KMS-11 (cell line): ENCODE measurements around the gene DPP10.

Source experiments
- H2AFZ ChIP-seq: fragments of 200-600 bp; sonication (generic); 2 replicates; pipeline ENCODE4 v1.6.1; 2016; ENCODE audit warnings: antibody characterized with exemption, mixed run types, low read depth
- H3K27ac ChIP-seq: fragments of 200-600 bp; sonication (generic); 2 replicates; pipeline ENCODE4 v1.6.1; 2016; ENCODE audit warnings: mild to moderate bottlenecking, mixed run types
- H3K27me3 ChIP-seq: fragments of 200-600 bp; sonication (generic); 2 replicates; pipeline ENCODE4 v1.6.1; 2017; ENCODE audit warnings: mild to moderate bottlenecking, low read depth, mixed run types, moderate library complexity; ENCODE audit not compliant: insufficient read depth
- H3K36me3 ChIP-seq: fragments of 200-600 bp; sonication (generic); 2 replicates; pipeline ENCODE4 v1.6.1; 2017; ENCODE audit warnings: mild to moderate bottlenecking, mixed run types; ENCODE audit not compliant: insufficient read depth
- H3K4me1 ChIP-seq: fragments of 200-600 bp; sonication (generic); 2 replicates; pipeline ENCODE4 v1.6.1; 2016; ENCODE audit warnings: mild to moderate bottlenecking, low read depth, mixed run types; ENCODE audit not compliant: poor library complexity, severe bottlenecking
- H3K4me2 ChIP-seq: fragments of 200-600 bp; sonication (generic); 2 replicates; pipeline ENCODE4 v1.7.0; 2016; ENCODE audit warnings: mild to moderate bottlenecking, mixed run types
- H3K4me3 ChIP-seq: fragments of 200-600 bp; sonication (generic); IDR thresholded peaks from 2 replicates; pipeline ENCODE4 v1.6.1; 2017; ENCODE audit warnings: low read depth, low read length, mixed read lengths; ENCODE audit not compliant: insufficient read depth
- H3K79me2 ChIP-seq: fragments of 200-600 bp; sonication (generic); 2 replicates; pipeline ENCODE4 v1.6.1; 2016; ENCODE audit warnings: low read depth, mixed run types; ENCODE audit not compliant: insufficient read depth
- H3K9ac ChIP-seq: fragments of 200-600 bp; sonication (generic); 2 replicates; pipeline ENCODE4 v1.6.1; 2016; ENCODE audit warnings: mild to moderate bottlenecking, mixed run types
- H4K20me1 ChIP-seq: fragments of 200-600 bp; sonication (generic); 2 replicates; pipeline ENCODE4 v1.6.1; 2016; ENCODE audit warnings: mild to moderate bottlenecking, mixed run types; ENCODE audit not compliant: insufficient read depth
- TF ChIP-seq, protein P1 (sequence below): fragments of 200-600 bp; sonication (generic); conservative IDR thresholded peaks from 2 replicates; pipeline ENCODE4 v1.6.1; 2017; ENCODE audit warnings: low read depth, mild to moderate bottlenecking, antibody characterized with exemption, low read length, moderate library complexity, mixed read lengths

Gene DPP10

DNA sequence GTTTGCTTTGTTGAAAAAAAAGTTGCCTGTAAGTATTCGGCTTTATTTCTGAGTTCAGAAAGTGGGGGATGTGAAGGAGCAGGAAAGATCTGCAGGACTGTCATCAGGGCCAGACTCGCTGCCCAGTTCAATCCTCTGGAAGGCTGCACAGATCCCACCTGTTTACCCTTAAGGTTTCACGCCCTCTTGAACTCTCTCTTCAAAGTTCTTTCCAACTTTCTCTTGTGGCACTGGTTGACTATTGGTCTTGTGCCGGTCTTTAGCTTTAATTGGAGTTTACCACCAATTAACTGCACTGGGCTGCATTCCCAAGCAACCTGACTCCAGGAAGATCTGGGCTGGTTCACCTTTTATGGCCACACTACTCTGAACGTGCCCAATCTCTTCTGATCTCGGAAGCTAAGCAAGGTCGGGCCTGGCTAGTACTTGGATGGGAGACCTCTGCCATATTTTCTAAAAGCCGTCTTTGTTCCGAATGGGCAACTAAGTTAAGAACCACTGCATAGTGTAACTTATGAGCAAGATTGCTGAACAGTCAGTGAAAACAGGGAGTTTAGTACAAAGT is 495.0 kb downstream of the DPP10 start:
- H3K27ac ChIP-seq, result no peak overlapping the region
- no peaks in the 10 kb centered on the region for H3K36me3 ChIP-seq
- H2AFZ ChIP-seq, result no peak overlapping the region

DNA sequence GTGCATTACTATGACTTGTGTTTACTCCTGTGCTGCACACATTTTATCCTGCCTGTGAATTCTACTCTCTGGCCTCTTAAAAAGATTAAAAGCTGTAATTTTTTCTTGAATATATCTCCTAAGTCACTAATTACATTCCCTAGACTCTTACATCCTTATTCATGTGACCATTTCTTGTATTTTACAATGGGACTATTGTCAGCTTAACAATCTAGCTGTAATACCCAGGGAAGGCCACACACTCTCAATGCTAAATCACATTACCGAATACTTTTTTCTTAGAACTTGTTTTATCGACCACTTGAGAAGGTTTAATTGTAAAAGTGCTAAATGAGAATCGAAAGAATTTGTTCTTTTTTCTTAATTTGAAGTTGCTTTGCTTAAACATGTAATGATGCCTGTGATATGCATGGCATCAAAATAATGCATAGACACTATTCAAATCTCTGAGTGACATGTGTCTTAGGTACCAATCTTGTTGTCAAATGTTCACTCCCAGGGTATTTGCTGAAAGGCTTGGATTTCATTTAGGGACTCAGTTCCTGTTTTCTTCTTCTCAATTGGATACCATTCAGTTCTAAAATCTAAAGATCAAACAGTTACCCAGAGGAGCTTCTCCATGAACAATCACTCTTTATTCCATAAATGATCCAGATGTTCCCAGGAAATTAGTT is 498.5 kb downstream of the DPP10 start:
- no peaks in the 10 kb centered on the region for H4K20me1 ChIP-seq
- TF ChIP-seq, protein P1, sequence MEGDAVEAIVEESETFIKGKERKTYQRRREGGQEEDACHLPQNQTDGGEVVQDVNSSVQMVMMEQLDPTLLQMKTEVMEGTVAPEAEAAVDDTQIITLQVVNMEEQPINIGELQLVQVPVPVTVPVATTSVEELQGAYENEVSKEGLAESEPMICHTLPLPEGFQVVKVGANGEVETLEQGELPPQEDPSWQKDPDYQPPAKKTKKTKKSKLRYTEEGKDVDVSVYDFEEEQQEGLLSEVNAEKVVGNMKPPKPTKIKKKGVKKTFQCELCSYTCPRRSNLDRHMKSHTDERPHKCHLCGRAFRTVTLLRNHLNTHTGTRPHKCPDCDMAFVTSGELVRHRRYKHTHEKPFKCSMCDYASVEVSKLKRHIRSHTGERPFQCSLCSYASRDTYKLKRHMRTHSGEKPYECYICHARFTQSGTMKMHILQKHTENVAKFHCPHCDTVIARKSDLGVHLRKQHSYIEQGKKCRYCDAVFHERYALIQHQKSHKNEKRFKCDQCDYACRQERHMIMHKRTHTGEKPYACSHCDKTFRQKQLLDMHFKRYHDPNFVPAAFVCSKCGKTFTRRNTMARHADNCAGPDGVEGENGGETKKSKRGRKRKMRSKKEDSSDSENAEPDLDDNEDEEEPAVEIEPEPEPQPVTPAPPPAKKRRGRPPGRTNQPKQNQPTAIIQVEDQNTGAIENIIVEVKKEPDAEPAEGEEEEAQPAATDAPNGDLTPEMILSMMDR, result no peak
- no peak overlapping the region for H3K27ac ChIP-seq
- no peak overlapping the region for H2AFZ ChIP-seq
- no peaks in the 10 kb centered on the region for H3K36me3 ChIP-seq
- H3K27me3 ChIP-seq, result no peaks in the 10 kb centered on the region
- H3K79me2 ChIP-seq, result no peaks in the 10 kb centered on the region
- no peaks in the 10 kb centered on the region for H3K4me1 ChIP-seq
- H3K4me2 ChIP-seq, result no peak overlapping the region
- H3K4me3 ChIP-seq, result no peak overlapping the region
- no peak overlapping the region for H3K9ac ChIP-seq

More for the DNA sequence above, 495.0 kb downstream of the DPP10 start:
- H4K20me1 ChIP-seq, result no peaks in the 10 kb centered on the region
- TF ChIP-seq, protein P1, result no peak
- no peaks in the 10 kb centered on the region for H3K79me2 ChIP-seq
- peaks cover 23% of the 10 kb centered on the region for H3K4me1 ChIP-seq
- H3K9ac ChIP-seq, result no peak overlapping the region
- H3K4me2 ChIP-seq, result no peak overlapping the region
- no peak overlapping the region for H3K4me3 ChIP-seq
- H3K27me3 ChIP-seq, result no peaks in the 10 kb centered on the region

DNA sequence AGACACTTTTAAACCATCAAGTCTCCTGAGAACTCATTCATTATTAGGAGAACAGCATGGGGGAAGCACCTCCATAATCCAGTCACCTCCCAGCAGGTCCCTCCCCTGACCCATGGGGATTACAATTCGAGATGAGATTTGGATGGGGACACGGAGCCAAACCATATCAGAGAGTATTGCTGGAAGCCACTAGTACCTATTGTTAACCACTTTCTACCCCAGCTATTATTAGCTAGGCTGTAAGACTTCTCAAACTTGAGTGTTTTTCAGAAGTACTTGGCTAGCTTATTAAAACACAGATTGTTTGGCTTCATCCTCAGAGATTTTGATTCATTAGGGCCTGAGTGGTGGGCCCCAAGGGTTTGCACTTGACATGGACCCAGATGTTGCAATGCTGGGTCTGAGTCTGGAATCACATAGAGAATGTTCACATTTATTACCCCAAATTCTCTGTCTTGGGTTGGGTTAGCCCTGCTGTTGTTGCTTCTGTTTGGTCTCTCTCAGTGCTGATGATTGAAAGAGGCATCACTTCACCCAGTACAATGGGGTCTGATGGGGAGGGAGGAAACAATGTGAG is 506.9 kb downstream of the DPP10 start:
- no peaks in the 10 kb centered on the region for H3K4me1 ChIP-seq
- no peak overlapping the region for H3K4me3 ChIP-seq
- no peak overlapping the region for H3K4me2 ChIP-seq
- no peak overlapping the region for H2AFZ ChIP-seq
- H3K9ac ChIP-seq, result no peak overlapping the region
- no peaks in the 10 kb centered on the region for H3K27me3 ChIP-seq
- no peaks in the 10 kb centered on the region for H3K79me2 ChIP-seq
- TF ChIP-seq, protein P1, result no peak
- H4K20me1 ChIP-seq, result no peaks in the 10 kb centered on the region
- H3K36me3 ChIP-seq, result no peaks in the 10 kb centered on the region
- H3K27ac ChIP-seq, result no peak overlapping the region

DNA sequence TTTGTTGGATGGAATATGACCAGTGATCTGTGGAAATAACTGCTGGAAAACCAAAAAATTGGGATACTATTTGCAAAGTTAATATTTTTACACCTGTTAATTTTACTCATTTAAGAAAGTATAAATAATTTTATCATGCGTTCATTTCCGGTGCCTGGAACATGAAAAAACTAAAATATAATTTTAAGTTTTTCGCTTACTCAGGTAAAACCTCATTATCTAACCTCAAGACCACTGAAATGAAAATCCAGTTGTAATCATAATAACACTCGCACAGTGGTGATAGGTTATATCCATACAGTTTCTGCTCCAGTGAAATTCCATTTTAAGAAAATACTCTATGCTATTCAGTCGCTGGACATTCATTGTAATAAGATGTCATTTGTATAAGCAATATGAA is 517.9 kb downstream of the DPP10 start:
- Histone ChIP-seq H3K4me2 (no peak overlapping the region), H3K27ac (no peak overlapping the region), H2AFZ (no peak overlapping the region), H3K4me3 (no peak overlapping the region), H4K20me1 (no peaks in the 10 kb centered on the region), H3K79me2 (no peaks in the 10 kb centered on the region), H3K27me3 (no peaks in the 10 kb centered on the region), H3K4me1 (no peaks in the 10 kb centered on the region), H3K9ac (no peak overlapping the region), H3K36me3 (no peaks in the 10 kb centered on the region)
- TF ChIP-seq, protein P1, result no peak
